Ectodermal cell (in vitro differentiated cells): ENCODE measurements around the gene CD59.
"Not testable (repeated sequence)": the region's sequence is repeated elsewhere in the genome, so short reads cannot be mapped to it uniquely, and the experiment has no call there.

Experiments
- H3K27ac ChIP-seq: 2 replicates; pipeline ENCODE4 v1.7.0; 2013; ENCODE audit warnings: mild to moderate bottlenecking, low read depth, low read length; ENCODE audit not compliant: insufficient read depth, poor library complexity, severe bottlenecking
- H3K27me3 ChIP-seq: 2 replicates; pipeline ENCODE4 v1.7.0; 2013; ENCODE audit warnings: mild to moderate bottlenecking, low read length; ENCODE audit not compliant: insufficient read depth, control insufficient read depth, poor library complexity, severe bottlenecking
- H3K36me3 ChIP-seq: one replicate; pipeline ENCODE4 v1.7.0; 2013; ENCODE audit warnings: low read length; ENCODE audit not compliant: control insufficient read depth, insufficient read depth
- H3K4me1 ChIP-seq: one replicate; pipeline ENCODE4 v1.7.0; 2013; ENCODE audit warnings: low read length; ENCODE audit not compliant: control insufficient read depth, insufficient read depth
- H3K4me3 ChIP-seq: 2 replicates; pipeline ENCODE4 v1.7.0; 2013; ENCODE audit warnings: low read depth, low read length, control low read depth; ENCODE audit not compliant: insufficient read depth
- H3K9me3 ChIP-seq: 2 replicates; pipeline ENCODE4 v1.7.0; 2013; ENCODE audit warnings: mild to moderate bottlenecking, low read length, moderate library complexity; ENCODE audit not compliant: control insufficient read depth
- WGBS, 2 experiments: methylation state at CpG; one replicate each; pipeline ENCODE4 v1.1.7; 2013; ENCODE audit warnings: missing lambda C conversion rate in 2 of 2; 5-methylcytosine and 5-hydroxymethylcytosine counted together

CD59 gene

DNA sequence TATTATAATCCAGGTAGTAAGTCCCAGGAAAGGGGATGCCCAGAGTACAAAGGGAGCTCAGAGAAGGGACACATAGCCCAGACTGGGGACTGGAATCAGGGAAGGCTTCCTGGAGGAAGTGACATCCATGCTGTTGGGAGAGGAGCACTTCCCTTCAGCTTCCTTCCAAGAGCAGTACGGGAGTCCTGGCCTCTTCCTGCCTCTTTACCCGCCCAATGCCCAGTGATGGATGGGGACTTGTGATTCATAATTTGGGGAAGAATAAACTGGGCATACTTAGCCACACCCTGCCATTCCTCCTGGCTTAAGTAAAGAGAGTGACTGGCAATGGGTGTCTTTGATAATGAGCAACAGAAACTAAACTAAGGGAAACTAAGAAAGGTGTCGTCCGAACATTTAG, 47.1 kb downstream of the CD59 start:
- H3K27me3 ChIP-seq: no peaks in the 10 kb centered on the region

GRCh38 chr11:33687733-33688479, 48.3 kb downstream of the CD59 start:
- WGBS, 2 experiments: 41 to 52% methylated on average over 2 of the region's 2 CpGs
- Histone ChIP-seq H3K27ac (no peak overlapping the region), H3K9me3 (no peaks in the 10 kb centered on the region), H3K27me3 (no peaks in the 10 kb centered on the region), H3K4me1 (peaks cover 20% of the 10 kb centered on the region), H3K36me3 (no peaks in the 10 kb centered on the region), H3K4me3 (no peak overlapping the region)

More for the DNA sequence above, 47.1 kb downstream of the CD59 start:
- Histone ChIP-seq H3K4me1 (peaks cover 21% of the 10 kb centered on the region), H3K9me3 (no peaks in the 10 kb centered on the region), H3K4me3 (no peak overlapping the region), H3K27ac (no peak overlapping the region), H3K36me3 (no peaks in the 10 kb centered on the region)
- WGBS, 2 experiments: 95 to 96% methylated on average over 4 of the region's 4 CpGs

DNA sequence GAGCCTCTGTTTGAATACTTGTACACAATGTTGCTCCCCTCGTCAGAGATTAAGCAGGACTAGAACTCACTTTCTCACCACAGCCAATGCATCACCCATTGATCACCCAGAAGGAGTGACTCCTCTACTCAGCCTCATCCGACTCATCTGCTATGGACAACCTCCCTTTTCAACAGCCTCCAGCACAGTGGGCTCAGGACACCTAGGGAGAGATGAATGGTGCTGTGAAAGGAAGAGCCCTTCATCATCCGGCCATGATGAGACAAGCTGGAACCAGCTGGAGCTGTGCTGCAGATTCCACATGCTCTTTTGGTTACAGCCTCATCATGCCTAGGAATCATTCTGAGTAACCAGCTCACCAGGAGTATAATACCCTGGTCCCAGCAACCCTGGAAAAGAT, 51.1 kb downstream of the CD59 start:
- Histone ChIP-seq H3K27ac (no peak overlapping the region), H3K27me3 (no peaks in the 10 kb centered on the region), H3K4me1 (peaks cover 4% of the 10 kb centered on the region), H3K4me3 (no peak overlapping the region), H3K36me3 (no peaks in the 10 kb centered on the region), H3K9me3 (no peaks in the 10 kb centered on the region)
- 86 to 87% methylated on average over 3 of the region's 3 CpGs for WGBS, 2 experiments

DNA sequence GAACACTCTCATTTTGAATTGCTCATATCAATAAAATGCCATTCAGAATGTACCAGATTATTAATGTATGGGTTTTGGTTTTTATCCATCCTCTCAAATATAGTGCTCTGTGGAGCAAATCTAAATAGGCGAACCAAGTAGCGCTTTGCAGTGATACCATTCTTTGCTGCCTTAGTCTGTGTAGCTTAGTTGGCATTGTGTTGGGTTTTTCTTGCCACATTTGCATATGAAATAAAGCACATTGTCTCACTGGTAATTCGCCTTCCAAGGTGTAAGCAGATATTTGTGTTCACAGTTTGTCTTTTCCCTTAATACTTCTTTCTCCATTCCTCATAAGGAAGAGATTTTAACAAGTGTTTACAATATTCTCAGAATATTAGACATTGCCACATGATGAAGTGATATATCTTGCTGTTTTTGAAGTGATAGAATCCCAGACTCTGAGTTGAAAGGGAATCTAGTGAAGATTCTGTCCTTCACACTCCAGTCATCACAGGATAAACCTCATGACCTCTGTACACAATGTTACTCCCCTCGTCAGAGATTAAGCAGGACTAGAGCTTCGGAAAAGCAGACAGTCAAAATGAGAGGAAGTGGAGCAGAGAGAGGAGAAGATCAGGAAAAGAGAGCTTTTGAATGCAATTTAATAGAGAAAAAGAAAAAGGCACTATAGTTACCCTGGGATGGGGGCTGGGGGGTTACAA, 52.1 kb downstream of the CD59 start:
- Histone ChIP-seq H3K36me3 (no peaks in the 10 kb centered on the region), H3K27ac (no peak overlapping the region), H3K9me3 (no peaks in the 10 kb centered on the region), H3K27me3 (no peaks in the 10 kb centered on the region), H3K4me1 (peaks cover 4% of the 10 kb centered on the region), H3K4me3 (no peak overlapping the region)
- WGBS, 2 experiments: 47 to 57% methylated on average over 5 of the region's 5 CpGs

- no peaks in the 10 kb centered on the region for H3K36me3 ChIP-seq
- no peaks in the 10 kb centered on the region for H3K9me3 ChIP-seq
- H3K4me1 ChIP-seq: peaks cover 4% of the 10 kb centered on the region
- H3K27ac ChIP-seq: no peak overlapping the region
- H3K4me3 ChIP-seq: no peak overlapping the region
- WGBS, 2 experiments: 83 to 85% methylated on average over 4 of the region's 4 CpGs
- H3K27me3 ChIP-seq: no peaks in the 10 kb centered on the region
These were observed 53.8 kb downstream of the CD59 start for GRCh38 chr11:33682446-33682845.

DNA sequence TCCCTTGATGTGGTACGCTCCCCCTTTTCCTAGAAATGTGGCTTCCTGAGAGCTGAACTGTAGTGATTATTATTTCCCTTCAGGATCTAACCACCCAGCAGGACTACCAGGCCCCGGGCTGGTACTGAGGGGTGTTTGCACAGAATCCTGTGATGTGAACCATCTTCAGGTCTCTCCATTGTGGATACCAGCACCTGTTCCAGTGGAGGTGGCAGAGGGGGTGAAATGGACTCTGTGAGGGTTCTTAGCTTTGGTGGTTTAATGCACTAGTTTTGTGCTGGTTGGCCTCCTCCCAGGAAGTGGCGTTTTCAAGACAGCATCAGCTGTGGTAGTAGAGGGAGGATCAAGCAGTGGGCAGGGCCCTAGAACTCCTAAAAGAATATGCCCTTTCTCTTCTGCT, 54.2 kb downstream of the CD59 start:
- 91 to 97% methylated on average over 3 of the region's 3 CpGs for WGBS, 2 experiments
- H3K4me3 ChIP-seq: no peak overlapping the region
- H3K27me3 ChIP-seq: no peaks in the 10 kb centered on the region

DNA sequence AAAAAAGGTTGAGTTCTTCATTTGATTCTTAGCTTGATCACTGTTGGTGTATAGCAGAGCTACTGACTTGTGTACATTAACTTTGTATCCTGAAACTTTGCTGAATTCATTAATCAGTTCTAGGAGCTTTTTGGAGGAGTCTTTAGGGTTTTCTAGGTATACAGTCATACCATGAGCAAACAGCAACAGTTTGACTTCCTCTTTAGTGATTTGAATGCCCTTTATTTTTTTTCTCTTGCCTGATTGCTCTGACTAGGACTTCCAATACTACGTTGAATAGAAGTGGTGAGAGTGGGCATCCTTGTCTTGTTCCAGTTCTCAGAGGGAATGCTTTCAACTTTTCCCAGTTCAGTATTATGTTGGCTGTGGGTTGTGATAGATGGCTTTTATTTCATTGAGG, 57.6 kb downstream of the CD59 start:
- H3K27ac ChIP-seq, H3K4me3 ChIP-seq, H3K36me3 ChIP-seq, H3K9me3 ChIP-seq, H3K4me1 ChIP-seq, H3K27me3 ChIP-seq: not testable (repeated sequence)
- WGBS, 2 experiments: 82 to 89% methylated on average over 1 of the region's 1 CpG

More for the DNA sequence above, 54.2 kb downstream of the CD59 start:
- no peak overlapping the region for H3K27ac ChIP-seq
- H3K9me3 ChIP-seq: no peaks in the 10 kb centered on the region
- H3K4me1 ChIP-seq: peaks cover 4% of the 10 kb centered on the region
- H3K36me3 ChIP-seq: no peaks in the 10 kb centered on the region

GRCh38 chr11:33674035-33674814, 62.0 kb downstream of the CD59 start:
- no peaks in the 10 kb centered on the region for H3K27me3 ChIP-seq
- H3K4me1 ChIP-seq: no peaks in the 10 kb centered on the region
- no peak overlapping the region for H3K4me3 ChIP-seq
- no peak overlapping the region for H3K27ac ChIP-seq
- no peaks in the 10 kb centered on the region for H3K36me3 ChIP-seq
- WGBS, 2 experiments: 94 to 99% methylated on average over 3 of the region's 3 CpGs
- H3K9me3 ChIP-seq: no peaks in the 10 kb centered on the region

DNA sequence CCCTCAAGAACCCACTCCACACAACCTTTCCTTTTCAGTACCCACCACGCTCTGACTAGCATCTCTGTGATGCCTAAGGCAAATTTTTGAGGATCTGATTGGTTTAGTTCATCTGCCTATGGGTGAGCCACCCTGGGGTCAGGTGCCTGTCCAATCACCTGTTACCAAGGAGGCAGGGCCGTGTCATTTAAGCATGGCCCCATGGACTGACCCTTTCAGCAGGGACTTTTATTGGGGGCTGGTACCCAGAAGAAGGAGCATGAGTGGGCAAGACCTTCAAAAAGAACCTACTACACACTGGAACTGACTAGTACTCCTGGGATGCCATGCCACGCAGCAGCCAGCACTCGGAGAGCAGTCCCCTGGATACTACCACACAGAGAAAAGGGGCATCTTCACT, 64.0 kb downstream of the CD59 start:
- Histone ChIP-seq H3K4me1 (no peaks in the 10 kb centered on the region), H3K9me3 (no peaks in the 10 kb centered on the region), H3K4me3 (no peak overlapping the region), H3K36me3 (no peaks in the 10 kb centered on the region), H3K27me3 (no peaks in the 10 kb centered on the region), H3K27ac (no peak overlapping the region)
- WGBS, 2 experiments: 87 to 90% methylated on average over 4 of the region's 4 CpGs
